Measurements from ENCODE around the gene KSR2.

DNA sequence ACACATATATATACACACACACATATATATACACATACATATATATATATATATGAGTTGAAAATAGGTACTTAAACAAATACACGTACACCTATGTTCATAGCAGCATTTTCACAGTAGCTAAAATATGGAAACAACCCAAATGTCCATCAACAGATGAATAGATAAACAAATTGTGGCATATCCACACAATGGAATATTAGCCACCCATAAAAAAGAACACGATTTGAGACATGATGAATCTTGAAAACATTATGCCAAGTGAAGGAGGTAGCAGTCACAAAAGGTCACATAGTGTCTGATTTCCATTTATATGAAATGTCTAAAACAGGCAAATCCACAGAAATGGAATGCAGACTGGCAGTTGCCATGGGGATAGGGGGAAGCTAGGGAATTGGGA lies 276.3 kb downstream of the KSR2 start:
- TF ChIP-seq BHLHE40 (IDR thresholded peaks at IDR 0.05; ENCODE audit: low read depth, low read length) (no peak), POLR2A (IDR thresholded peaks at IDR 0.05; ENCODE audit: low read depth, low read length) (no peak), FOS (IDR thresholded peaks at IDR 0.05; ENCODE audit: low read depth, low read length) (no peak)

All from IMR-90 (cell line).